Medulla oblongata (tissue), 1 donor: ENCODE measurements around the gene HOXB3.

Experiments used
- DNase-seq: peaks from one replicate; pipeline ENCODE4 v3.0.0-alpha.2; 2015; ENCODE audit errors: extremely low spot score

The HOXB3 gene

DNA sequence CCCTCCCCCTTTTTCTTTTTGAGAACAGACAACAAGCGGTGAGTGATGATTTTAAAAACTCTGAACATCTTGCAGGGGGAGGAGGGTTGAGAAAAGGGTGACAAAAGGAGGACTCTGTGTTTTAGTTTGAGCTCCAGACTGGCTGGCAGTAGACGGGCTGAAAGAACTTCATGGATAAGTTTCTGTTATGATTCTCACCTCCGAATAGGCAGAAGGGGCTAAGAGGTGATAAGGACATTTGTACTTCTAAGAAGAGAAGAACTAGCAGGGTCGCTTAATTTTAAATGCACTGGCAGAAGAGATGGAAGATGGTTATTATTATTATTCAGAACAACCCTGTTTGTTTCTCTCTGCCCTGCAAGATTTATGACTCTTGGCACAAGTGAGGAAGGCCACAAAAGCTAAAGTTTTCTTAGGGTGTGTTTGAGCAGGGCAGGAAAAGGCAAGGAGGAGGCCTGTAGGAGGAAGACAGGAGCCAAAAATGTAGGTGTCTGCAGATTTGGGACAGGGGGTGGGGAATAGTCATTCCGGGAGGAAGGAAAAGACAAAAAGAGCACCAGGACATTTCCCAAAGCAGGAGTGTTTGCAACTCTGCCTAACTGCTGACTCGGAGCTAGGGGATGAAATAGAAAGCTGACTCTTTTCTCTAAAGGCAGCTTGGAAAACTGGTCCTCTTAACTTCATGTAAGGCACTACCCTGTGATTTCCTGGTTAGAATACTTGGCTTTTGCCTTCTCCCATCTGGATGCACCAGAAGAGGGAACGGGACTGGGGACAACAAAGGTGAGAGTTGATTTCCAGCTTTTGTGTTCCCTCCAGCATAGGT, 33.3 kb downstream of the HOXB3 start:
- DNase-seq, result no peak

DNA sequence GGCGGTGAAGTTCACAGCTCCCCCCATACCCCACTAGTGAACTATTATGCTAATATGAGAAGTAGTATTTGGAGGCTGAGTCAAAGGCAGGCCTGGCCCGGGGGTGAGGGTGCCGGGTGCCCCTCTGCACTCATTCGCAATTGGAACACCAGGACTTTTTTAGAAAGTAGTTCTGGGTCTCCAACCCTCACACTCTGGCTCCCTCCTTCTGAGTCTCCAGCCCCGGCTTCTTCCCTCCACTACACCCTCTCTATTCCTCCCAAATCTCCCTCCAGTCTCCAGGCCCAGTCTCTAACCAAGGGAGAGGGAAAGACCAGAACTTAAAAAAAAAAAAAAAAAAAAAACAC, 33.8 kb downstream of the HOXB3 start:
- DNase-seq, result no peak

DNA sequence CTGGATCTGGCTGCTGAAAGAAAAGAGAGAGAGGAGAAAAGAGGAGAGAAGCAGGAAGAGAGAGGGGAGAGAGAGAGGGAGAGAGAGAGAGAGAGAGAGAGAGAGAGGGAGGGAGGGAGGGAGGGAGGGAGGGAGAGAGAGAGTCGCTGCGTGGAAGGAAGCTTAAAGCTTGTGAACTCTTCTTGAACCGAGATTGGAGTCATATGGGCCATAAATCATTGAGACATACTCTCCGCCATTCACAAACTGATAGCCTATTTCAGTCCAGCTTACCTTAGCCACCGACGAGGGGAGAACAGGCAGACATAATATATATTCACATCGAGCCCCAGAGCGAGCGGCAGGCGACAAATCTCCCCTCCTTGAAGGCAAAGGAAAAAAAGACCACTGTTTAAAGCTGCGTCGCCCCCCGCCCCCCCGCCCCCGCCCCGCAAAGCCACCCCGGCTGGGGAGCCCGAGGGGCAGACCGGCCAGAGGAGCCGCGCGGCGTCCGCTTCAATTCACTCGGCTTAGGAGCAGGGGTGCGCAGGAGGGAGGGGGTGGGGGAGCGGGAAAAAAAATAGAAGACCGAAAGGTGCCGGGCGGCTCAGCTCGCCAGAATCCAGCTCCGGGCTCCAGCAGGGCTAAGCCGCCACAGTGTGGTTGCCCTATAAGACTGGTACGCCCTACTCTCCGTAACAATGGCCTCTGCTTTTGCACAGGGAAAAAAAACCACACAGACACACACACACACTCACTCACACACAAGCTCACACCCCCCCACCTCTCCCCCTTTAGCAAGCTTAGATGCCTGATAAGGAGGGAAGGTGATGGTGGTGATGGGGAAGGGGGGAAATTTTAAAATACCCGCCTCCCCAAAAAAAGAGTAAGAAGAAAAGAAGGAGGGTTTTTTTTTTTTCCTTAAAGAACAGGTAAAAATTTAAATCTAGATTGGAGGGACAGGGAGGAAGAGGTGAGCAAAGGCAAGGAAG, 34.5 kb downstream of the HOXB3 start:
- DNase-seq, result peak; percentile 50

DNA sequence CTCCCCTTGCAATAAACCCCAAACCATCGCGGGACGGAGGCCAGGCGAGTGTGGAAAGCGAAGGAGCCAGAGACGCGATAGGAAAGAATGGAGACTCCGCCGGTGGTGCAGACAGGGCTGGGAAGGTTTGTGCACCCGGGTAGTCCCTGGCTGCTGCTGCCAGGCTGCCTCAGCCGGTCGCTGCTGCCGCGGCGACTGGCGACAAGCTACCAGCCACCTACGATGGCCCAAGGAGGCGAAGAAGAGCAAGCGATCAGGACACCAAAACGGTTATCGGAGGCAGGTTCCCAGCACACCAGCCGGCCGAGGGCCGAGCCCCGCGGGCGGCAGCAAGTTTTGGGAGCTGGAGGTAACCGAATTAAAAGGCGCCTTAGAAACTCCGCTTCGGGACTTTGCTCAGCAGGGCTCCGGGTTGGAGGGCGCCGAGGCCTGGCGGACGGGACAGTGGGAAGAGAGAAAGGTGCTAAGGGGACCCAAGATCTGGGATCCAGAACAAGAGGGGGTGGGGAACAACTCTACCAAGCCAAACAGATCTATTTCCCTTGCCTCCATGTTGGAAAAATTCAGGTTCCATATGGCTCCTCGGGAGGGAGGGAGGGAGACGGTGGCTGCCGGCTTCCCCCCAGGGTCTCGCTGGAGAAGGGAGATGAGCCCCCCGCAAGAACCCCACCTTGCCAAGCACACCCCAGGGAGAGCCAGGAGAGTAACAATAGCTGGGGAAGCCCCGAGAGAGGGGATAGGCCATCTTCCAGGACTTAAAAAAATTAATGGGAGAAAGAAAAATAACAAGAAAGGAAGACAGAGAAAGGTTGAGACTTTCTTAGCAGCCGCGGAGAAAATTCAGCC, 35.4 kb downstream of the HOXB3 start:
- DNase-seq, result peak; percentile 12

DNA sequence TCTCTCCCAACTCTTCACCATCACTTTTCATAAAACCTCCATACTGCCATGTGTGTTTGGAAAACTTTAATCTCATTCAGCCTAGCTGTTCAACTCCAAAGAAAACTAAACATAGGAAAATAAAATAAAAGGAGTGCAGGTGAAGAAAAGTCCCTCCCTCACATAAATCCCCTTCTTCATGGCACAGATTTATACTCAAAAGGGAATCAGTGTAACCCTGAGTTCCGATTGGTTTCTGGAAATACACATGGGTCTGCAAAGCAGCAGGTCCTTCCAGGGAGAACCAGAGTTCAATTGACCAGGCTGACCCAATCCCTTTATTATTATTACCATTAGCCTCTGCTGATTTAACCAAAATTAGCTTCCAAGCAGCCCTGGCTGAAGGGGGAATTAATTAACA, 36.2 kb downstream of the HOXB3 start:
- DNase-seq, result peak; percentile 12

DNA sequence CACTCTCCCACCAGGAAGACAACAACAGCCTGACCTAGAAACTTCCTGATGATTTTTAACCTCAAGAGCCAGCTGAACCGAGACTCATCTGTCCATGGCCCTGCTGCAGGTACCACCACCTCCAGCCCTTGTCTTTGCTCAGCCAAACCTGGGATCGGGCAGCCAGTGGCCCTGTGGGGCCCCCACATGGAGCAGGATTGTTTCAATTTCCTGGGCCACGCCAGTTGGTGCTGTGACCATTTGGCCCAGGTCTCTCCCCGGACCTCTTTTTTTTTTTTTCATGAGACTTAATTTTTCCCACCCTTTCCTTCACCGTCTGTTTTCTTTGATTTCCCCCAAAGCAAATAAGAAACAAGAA, 36.9 kb downstream of the HOXB3 start:
- DNase-seq, result peak; percentile 4

DNA sequence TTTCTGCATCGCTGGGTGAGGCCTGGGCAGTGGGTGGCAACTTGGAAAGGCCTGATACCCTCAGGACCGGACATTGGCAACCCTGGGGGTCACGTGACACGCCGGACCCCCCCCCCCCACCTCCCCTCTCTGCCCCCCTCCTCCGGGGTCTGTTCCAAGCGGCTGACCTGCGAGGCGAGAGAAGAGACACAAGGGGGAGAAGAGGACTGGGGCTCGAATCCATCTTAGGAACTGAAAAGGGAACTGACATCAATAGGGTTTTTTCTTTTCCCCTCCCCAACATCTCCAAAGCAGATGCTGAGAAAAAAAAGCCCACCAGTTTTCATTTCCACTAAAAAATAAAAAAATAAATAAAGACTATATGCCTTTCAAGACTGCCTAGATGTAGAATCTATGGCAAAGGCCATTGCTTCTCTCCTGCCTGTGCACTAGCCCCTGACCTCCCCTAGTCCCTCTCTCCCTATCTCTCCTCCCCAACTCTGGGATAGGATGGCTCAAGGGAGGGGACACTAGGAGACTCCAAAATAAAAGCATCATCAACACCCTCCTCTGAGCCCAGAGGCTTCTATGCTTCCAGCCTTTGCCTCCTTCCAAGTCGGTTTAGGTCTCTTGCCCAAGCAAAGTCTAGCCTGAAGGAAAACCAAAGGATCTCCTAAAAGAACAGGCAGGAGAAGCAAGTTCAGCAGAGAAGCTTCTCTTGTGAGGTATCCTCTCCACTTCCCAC, 37.4 kb downstream of the HOXB3 start:
- peak; percentile 74 for DNase-seq

DNA sequence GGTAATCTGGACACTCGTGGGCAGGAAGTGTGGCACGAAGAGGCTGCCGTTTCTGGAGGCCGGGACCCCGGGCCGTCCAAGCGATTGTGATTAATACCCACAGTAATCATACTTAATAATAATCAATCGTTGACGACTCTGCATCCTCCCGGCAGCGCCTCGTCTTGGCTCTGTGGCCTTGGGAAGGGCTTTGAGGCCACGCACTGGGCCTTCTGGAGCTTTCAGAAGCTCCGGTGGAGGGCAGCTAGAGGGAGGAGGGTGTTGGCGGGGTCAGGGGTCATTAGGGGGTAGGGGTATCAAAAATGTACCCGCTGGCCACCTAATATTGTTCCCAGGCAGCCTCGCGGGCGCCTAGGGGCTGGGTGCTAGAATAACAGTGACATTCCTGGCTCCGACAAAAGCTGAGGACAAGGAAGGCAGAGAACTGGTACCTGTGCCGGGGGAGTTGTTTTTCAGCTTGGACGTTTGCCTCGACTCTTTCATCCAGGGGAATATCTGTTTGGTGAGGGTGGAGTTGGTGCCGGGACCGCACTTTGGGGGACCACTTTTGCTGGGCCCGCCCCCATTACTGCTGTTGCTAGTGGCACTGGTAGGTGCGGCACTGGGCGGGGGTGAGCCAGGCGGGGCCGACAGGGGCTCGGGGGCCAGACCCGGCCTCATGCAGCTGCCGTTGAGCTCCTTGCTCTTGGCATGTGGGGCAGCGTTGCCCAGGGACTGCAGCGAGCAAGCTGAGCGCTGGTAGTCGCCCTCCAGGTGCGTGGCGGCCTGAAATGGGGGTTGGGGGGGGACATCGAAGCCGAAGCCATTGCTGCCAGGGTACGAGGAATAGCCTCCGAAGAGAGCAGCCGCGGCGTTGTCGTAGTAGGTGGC, 38.2 kb downstream of the HOXB3 start:
- DNase-seq, result peak; percentile 4

DNA sequence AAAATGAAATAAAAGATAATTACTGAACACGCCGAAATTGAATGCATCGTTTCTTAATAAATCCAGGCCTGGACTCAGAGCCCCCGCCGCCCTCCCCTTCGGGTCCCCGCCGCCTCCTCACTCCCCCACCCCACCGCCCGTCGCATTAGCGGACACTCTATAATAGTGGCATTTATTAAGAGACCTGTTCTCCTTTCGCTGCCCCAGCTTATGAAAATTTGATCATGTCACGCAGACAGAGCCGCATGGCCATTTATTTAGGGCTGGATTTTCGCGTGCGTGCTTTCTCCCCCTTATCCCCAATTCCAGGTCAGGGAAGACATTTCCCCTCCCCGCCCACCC, 38.9 kb downstream of the HOXB3 start:
- no peak for DNase-seq

DNA sequence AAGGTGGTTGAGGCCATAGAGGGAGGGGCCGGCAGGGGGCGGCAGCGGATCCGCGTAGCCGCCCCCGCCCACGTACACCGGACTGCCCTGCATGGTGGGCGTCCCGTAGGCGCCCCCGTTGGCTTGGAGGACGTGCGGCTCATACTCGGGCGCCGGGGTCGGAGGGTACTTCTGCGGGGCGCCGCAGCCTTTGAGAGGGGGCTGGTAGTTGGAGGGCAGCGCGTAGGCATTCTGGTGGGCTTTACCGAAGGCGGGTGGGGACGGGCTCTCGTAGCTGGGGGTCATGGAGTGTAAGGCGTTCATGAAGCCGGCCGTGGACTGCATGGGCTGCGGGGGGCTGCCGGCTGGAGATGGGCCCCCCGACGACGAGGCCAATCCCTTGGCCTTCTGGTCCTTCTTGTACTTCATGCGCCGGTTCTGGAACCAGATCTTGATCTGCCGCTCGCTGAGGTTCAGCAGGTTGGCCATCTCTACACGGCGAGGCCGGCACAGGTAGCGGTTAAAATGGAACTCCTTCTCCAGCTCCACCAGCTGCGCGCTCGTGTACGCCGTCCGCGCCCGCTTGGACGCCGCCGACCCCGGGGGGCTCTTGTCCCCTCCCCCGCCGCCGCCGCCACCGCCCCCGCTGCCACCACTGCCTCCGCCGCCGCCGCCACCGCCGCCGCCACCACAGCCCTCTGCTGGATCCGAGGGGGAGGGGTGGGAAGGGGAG, 39.4 kb downstream of the HOXB3 start:
- no peak for DNase-seq

DNA sequence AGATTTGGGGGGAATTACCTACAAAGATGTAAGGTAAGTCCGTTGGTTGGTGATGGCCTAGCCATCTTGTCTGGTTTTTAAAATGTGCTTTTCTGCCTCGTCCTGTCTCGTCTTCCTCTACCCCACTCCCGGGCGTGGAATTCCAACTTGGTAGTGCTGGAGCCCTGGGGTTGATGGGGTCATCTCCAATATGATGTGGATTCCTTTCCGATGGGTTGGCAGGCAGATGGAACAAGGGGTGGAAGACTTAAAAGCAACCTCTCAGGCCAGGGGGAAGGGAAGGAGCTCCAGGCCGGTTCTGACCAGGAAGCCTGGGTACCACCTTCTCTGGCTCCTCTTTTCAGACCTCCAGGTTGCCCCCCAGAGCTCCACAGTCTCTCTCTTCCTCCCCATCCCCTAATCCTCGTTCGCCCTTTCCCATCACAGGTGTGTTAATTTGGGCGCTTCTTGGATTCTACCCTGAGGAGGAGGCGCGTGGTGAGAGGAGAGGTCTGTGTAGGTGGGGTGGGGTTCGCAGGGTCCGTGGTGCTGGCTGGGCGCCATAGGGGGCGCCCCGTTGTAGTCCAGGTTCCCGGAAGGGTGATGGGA, 40.0 kb downstream of the HOXB3 start:
- DNase-seq, result no peak

DNA sequence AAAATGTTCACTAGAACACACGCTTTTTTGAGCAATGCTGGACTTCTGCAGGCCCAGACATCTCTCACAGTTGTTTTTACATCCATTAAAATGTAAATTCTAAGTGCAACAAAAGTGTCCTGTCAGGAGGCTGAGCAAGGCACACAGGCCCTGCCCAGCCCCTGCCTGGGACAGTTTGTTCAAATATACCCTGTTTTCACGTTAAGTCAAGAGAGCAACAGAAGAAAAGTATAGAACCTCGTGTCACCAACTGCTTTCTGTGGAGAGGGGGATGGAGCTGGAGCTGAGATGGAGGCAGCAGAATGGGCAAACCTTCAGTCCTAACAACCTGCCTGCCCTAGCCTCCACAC, 40.8 kb downstream of the HOXB3 start:
- no peak for DNase-seq

DNA sequence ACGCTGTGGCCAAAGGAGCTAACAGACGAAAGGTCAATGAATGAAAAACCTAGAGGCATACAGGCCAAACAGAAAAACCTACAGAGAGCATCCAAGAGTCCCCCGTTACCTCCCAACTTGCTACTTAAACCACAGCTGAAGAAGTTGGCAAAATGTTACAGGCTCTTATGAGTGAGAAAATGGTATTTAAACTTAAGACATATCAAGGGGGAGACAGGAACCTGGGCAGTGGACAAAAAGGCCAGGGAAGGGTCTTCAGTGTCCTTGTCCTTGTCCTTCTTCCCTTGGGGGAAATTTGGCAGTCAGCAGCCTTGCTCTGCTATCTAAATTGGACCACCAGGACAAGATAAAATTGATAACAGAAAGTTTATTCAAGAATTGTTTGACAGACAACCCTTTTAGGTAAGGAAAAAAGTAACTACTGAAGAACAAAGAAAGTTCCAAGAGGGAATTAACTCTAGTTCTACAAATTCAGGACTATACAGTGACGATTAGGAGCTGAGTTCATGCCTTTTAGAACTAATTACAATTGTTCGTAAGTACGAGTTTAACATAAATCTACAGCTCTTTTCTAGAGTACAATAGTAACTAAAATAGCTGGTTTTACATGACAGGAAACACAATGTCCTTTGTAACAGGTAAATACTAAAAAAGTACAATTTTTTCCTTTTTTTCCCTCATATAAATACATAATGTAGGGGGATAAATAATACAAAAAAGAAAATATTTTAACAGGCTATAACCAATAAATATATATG, 41.3 kb downstream of the HOXB3 start:
- DNase-seq, result no peak

DNA sequence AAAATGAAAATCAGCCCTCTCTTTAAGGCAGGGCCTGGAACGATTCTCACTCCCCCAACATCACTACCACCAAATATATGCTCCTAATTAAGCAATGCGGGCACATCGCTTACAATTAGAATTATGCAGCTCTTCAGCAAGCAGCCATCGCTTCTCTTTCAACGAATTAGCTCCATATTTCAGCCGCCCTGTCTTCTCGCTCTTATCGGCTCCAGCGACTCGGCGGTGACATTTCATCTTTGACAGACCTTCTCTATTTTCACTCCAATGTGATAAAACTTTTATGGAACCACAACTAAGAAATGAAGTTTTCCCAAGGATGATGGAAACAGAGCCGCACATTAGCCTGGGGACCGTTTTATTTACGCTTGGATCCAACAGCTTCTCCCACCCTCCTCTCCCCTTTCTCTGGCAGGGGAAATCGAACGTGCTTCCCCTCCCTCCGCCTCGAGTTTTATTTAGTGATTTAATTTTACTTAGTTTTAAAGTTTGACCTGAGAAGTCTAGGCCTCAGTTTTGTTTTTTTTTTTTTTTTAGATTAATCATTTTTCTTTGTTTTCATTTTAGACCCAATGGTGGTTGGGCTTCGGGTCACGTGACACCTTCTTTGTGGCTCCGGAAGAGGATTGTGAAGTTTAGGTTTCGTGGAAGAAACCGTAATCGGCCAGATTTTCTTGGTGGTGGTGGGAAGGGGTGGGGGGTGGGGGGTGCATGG, 42.1 kb downstream of the HOXB3 start:
- DNase-seq, result no peak

DNA sequence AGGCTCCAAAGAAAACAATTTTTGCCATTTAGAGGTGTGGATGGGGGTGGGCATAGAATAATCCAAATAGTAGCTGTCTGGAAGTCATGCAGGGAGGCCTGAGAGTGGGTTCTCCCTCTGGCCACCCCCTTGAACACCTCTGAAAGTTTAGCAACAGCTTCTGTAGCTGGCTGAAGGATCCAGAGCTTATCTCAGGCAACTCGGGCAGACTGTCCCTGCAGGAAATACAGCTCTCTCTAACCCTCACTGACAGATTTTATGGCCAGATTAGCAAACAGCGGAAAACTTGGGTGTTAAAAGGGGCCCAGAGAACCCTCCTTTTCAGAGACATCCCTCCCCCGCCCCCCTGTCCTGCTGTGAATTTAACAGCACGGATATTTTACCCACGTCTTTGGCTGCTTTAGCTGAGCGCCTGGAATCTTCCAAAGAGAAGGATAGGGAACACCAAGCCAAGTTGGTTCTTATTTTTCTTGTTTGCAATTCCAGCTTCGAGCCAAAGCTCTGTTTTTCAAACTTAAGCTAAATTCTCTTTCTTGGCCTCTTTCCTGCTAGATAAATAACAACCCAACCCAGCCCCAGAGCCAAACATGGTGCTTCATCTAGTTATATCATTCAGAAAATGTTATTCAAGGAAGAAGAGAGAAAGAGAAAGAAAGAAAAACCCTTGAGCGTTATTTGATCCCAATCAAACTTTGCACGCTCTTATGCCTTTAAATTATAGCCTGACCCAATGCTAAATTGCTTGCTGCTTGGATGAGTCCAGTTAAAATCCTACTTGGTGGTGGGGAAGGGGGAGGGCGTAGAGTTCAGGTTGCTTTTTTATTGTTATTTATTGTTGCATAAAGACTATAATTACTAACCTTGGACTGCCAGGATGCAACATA, 42.9 kb downstream of the HOXB3 start:
- DNase-seq, result peak; percentile 56

DNA sequence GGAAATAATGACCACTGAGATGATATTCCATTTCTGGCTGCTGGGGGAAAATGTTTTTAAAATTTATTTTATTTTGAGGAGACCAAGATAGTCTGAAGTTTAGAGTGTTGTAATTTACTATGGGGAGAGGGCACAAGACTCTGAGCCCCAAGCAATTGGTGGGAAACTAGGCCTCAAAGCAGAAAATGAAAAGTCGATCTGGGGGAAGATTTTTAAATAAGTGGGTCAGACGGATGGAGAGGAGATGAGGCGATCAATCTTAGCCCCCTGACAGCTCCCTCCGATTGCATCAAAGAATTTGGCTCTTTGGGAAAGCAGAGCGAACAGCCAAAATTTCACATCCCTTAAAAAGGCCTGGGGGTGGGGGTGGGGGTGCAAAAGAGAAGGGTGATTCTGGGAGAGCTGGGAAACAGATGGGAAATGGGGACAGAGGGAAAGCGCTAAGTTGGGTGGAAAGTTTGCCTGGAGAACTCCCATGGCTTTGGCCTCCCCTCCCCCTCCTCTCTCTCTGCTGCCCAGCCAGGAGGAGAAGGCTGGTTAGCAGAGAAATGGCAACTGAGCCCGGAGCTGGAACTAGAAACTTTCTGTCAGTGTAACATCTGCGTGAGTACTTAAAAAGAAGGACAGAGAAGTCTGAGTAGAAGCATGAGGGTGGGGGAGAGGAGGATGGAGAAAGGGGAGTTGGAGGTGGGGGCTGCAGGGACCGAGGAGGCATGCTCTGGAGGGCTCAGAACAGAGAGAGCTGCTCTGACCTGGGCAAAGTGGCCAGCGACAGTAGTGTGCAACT, 43.7 kb downstream of the HOXB3 start:
- peak; percentile 60 for DNase-seq
